Right atrium auricular region (tissue), 2 donors: ENCODE measurements around the gene SPC25. TPM values are rescaled to one million over a fixed set of nuclear protein-coding genes. Genes with fewer than 3 reads are reported as not detected.
"Not testable (repeated sequence)": the region's sequence is repeated elsewhere in the genome, so short reads cannot be mapped to it uniquely, and the experiment has no call there.

ENCODE experiments used
- DNase-seq: peaks from one replicate; pipeline ENCODE4 v3.0.0-alpha.2; 2019; ENCODE audit warnings: low spot score
- H3K27ac ChIP-seq, 2 donors: fragments of 200-600 bp; sonication (generic); 1 replicate in 1 of 2; 2 replicates in 1 of 2; pipeline ENCODE4 v1.5.1; 2016 to 2019
- H3K27me3 ChIP-seq, 2 donors: fragments of 200-600 bp; sonication (generic); one replicate each; pipeline versions ENCODE4 v1.5.1 to v1.6.0; 2017 to 2019
- H3K36me3 ChIP-seq: fragments of 200-600 bp; sonication (generic); one replicate; pipeline ENCODE4 v1.5.1; 2016
- H3K4me1 ChIP-seq, 2 donors: fragments of 200-600 bp; sonication (generic); one replicate each; pipeline versions ENCODE4 v1.5.1 to v1.6.0; 2017 to 2019
- H3K4me3 ChIP-seq, 2 donors: fragments of 200-600 bp; sonication (generic); 1 replicate in 1 of 2; 2 replicates in 1 of 2; pipeline ENCODE4 v1.5.1; 2017 to 2019; ENCODE audit warnings: mild to moderate bottlenecking in 1 of 2, moderate library complexity in 1 of 2
- H3K9me3 ChIP-seq, 2 donors: fragments of 200-600 bp; sonication (generic); one replicate each; pipeline ENCODE4 v1.5.1; 2019
- total RNA-seq, 2 donors: library from RNA; depleted of rRNA; stranded (reverse); fragments of >200 nt; gene quantifications; one replicate each; pipeline ENCODE4 v1.1.0, GENCODE V29; 2016
- TF ChIP-seq, protein P1 (sequence below), 2 donors: fragments of 200-600 bp; sonication (generic); IDR thresholded peaks; one replicate each; pipeline ENCODE4 v1.5.1; 2019; ENCODE audit warnings: antibody characterized with exemption in 2 of 2

SPC25 gene
- total RNA-seq, 2 donors from 2014 or later, result 1.9 TPM; not detected in 1

DNA sequence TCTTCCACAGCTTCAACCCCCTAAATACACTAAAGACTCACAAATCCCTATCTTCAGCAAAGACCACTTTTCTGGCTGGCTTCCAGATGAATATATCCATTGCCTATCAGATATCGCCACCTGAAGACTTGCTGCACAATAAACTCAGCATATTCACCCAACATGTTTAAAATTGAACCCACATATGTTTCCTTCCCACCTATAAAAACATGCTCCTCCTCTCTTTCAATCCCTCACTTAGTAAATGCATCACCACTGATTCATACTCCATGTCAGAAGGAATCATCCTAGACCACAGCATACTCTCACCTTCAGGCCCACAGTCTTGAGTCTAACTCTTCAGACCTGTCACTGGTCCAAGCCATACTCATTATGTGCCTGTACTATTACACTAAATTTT is 5.3 kb downstream of the SPC25 start:
- TF ChIP-seq, protein P1, sequence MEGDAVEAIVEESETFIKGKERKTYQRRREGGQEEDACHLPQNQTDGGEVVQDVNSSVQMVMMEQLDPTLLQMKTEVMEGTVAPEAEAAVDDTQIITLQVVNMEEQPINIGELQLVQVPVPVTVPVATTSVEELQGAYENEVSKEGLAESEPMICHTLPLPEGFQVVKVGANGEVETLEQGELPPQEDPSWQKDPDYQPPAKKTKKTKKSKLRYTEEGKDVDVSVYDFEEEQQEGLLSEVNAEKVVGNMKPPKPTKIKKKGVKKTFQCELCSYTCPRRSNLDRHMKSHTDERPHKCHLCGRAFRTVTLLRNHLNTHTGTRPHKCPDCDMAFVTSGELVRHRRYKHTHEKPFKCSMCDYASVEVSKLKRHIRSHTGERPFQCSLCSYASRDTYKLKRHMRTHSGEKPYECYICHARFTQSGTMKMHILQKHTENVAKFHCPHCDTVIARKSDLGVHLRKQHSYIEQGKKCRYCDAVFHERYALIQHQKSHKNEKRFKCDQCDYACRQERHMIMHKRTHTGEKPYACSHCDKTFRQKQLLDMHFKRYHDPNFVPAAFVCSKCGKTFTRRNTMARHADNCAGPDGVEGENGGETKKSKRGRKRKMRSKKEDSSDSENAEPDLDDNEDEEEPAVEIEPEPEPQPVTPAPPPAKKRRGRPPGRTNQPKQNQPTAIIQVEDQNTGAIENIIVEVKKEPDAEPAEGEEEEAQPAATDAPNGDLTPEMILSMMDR (IDR thresholded peaks at IDR 0.05), result no peak
- peaks cover 0 to 3% of the 10 kb centered on the region in 2 donors for H3K4me1 ChIP-seq
- no peaks in the 10 kb centered on the region for H3K36me3 ChIP-seq
- no peak overlapping the region for H3K4me3 ChIP-seq
- no peaks in the 10 kb centered on the region for H3K9me3 ChIP-seq
- no peak for DNase-seq
- H3K27ac ChIP-seq, result no peak overlapping the region
- no peaks in the 10 kb centered on the region for H3K27me3 ChIP-seq

DNA sequence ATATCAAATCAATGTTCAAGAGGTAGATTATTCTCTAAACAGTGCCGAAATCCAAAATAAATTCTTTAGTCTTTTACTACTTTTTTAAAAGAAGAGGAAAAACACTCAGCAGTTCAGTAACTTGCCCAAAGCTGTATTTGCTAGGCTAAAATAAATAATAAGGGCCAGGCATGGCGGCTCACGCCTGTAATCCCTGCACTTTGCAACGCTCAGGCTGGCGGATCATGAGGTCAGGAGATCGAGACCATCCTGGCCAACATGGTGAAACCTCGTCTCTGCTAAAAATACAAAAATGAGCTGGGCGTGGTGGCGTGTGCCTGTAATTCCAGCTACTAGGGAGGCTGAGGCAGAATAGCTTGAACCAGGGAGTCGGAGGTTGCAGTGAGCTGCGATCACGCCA is 8.1 kb downstream of the SPC25 start:
- not testable (repeated sequence) for H3K36me3 ChIP-seq, H3K27ac ChIP-seq, DNase-seq, H3K4me3 ChIP-seq, H3K27me3 ChIP-seq, H3K9me3 ChIP-seq, H3K4me1 ChIP-seq

DNA sequence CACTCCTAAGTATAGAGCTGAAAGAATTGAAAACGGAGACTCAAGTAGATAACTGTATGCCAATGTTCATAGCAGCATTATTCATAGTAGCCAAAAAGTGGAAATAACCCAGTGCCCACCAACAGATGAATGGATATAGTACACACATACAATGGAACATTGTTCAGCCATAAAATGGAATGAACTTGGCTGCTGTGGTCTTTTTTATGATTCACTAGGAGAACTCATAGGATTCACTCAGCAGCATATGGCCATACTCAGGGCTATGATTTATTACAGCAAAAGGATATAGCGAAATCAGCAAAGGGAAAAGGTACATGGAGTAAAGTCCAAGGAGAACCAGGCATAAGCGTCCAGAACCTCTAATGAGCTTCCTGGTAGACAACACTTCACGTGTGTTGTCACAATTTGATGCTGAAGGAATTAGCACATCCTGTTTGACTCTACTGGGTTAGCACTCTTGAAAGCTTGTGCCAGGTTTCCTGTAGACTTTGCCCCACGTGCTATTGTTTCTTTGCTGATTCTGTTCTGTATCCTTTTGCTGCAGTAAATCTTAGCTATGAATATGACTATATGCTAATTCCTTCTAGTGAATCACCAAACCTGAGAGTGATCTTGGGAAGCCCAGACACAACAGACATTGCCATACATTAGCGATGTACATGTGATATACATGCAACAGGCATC is 15.7 kb downstream of the SPC25 start:
- TF ChIP-seq, protein P1 (IDR thresholded peaks at IDR 0.05), result no peak
- Histone ChIP-seq H3K36me3 (no peaks in the 10 kb centered on the region), H3K9me3 (no peaks in the 10 kb centered on the region), H3K4me3 (no peak overlapping the region), H3K27me3 (no peaks in the 10 kb centered on the region), H3K27ac (no peak overlapping the region), H3K4me1 (no peaks in the 10 kb centered on the region)
- DNase-seq, result no peak

DNA sequence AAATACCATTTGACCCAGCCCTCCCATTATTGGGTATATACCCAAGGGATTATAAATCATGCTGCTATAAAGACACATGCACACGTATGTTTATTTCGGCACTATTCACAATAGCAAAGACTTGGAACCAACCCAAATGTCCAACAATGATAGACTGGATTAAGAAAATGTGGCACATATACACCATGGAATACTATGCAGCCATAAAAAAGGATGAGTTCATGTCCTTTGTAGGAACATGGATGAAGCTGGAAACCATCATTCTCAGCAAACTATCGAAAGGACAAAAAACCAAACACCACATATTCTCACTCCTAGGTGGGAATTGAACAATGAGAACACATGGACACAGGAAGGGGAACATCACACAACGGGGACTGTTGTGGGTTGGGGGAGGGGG is 19.4 kb downstream of the SPC25 start:
- H3K27ac ChIP-seq, result not testable (repeated sequence)

DNA sequence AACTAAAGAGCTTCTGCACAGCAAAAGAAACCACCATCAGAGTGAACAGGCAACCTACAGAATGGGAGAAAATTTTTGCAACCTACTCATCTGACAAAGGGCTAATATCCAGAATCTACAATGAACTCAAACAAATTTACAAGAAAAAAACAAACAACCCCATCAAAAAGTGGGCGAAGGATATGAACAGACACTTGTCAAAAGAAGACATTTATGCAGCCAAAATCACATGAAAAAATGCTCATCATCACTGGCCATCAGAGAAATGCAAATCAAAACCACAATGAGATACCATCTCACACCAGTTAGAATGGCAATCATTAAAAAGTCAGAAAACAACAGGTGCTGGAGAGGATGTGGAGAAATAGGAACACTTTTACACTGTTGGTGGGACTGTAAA is 19.9 kb downstream of the SPC25 start:
- H3K27ac ChIP-seq, DNase-seq, H3K4me3 ChIP-seq, H3K9me3 ChIP-seq, H3K27me3 ChIP-seq, H3K36me3 ChIP-seq, H3K4me1 ChIP-seq: not testable (repeated sequence)

More for the DNA sequence above, 19.4 kb downstream of the SPC25 start:
- DNase-seq, H3K4me1 ChIP-seq, H3K4me3 ChIP-seq, H3K36me3 ChIP-seq, H3K27me3 ChIP-seq, H3K9me3 ChIP-seq: not testable (repeated sequence)

DNA sequence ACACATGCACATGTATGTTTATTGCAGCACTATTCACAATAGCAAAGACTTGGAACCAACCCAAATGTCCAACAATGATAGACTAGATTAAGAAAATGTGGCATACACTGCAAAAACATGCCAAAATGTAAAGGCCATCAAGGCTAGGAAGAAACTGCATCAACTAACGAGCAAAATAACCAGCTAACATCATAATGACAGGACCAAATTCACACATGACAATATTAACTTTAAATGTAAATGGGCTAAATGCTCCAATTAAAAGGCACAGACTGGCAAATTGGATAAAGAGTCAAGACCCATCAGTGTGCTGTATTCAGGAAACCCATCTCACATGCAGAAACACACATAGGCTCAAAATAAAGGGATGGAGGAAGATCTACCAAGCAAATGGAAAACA is 23.1 kb downstream of the SPC25 start:
- DNase-seq, H3K27me3 ChIP-seq, H3K4me1 ChIP-seq, H3K4me3 ChIP-seq, H3K27ac ChIP-seq, H3K9me3 ChIP-seq: not testable (repeated sequence)
- H3K36me3 ChIP-seq, result peaks cover 26% of the 10 kb centered on the region

DNA sequence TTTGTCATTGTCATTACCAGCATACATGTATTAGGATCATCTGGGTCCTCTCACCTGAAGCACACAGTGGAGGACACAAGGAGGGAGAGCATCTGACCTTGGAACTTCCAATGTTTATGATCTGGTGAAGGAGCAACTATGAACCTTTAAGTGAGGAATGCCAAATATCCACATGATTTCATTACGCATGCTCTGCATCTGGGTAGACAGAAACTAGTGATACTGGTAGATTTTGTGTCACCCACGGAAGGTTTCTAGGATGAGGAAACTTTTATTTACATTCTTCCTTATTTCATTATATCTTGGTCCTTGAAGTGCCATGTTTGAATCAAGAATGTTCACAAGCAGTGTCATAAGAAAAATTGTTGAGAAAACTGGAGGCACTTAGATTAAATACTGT is 32.1 kb downstream of the SPC25 start:
- H3K4me3 ChIP-seq, result no peak overlapping the region
- H3K36me3 ChIP-seq, result peaks cover 9% of the 10 kb centered on the region
- TF ChIP-seq, protein P1 (IDR thresholded peaks at IDR 0.05), result no peak
- H3K4me1 ChIP-seq, result no peaks in the 10 kb centered on the region
- H3K9me3 ChIP-seq, result no peaks in the 10 kb centered on the region
- no peaks in the 10 kb centered on the region for H3K27me3 ChIP-seq
- H3K27ac ChIP-seq, result no peak overlapping the region
- no peak for DNase-seq

DNA sequence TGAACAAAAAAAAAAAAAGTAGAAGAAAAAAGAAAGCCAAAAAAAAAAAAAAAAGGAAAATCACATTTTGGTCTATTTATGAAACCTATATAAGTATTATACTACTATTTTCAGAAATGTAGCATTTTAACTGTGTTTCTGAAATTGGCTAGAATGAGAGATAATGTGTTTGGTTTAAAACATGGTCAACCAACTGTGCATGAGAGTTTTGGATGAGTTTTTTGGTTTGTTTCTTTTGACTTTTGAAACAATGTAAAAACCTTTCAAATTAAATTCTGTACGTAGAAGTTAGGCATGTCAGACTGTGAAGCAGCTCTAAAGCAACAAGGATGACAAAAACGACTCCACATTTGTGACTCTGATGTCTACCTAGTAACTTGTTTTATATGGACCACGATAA is 34.6 kb downstream of the SPC25 start:
- Histone ChIP-seq H3K4me1 (no peaks in the 10 kb centered on the region), H3K9me3 (no peaks in the 10 kb centered on the region), H3K4me3 (no peak overlapping the region), H3K27me3 (no peaks in the 10 kb centered on the region), H3K27ac (no peak overlapping the region), H3K36me3 (no peaks in the 10 kb centered on the region)
- no peak for DNase-seq
- TF ChIP-seq, protein P1 (IDR thresholded peaks at IDR 0.05), result no peak
